ENCODE measurements around the gene NEU2.

- no peak for TF ChIP-seq CTCF (IDR thresholded peaks at IDR 0.05 in 4 of 5, conservative IDR thresholded peaks at IDR 0.05 in 1 of 5)
- TF ChIP-seq POLR2A (IDR thresholded peaks at IDR 0.05), result no peak
Measured at GRCh38 chr2:232993231-232993821, 39.1 kb upstream of the NEU2 start.
